OCI-LY3 (cell line): Measurements from ENCODE around the gene DPF3.

Experiments used
- H2AFZ ChIP-seq: fragments of 200-600, 300-600 bp; shearing (Covaris generic); 2 replicates; pipeline ENCODE4 v1.6.0; 2014; ENCODE audit warnings: antibody characterized with exemption, low read depth, low read length
- H3K27ac ChIP-seq: fragments of 200-600, 300-600 bp; sonication (generic); 2 replicates; pipeline ENCODE4 v1.5.1; 2014; ENCODE audit warnings: mild to moderate bottlenecking, low read length, moderate library complexity, mixed read lengths
- H3K27me3 ChIP-seq: fragments of 200-600, 300-600 bp; sonication (generic); 2 replicates; pipeline ENCODE4 v1.6.1; 2014; ENCODE audit warnings: low read depth, low read length, mixed read lengths
- H3K36me3 ChIP-seq: fragments of 200-600, 300-600 bp; sonication (generic); replicated peaks from 2 replicates; pipeline ENCODE3; 2014; ENCODE audit warnings: low read depth, low read length, mixed read lengths
- H3K4me1 ChIP-seq: fragments of 300-600, 200-600 bp; sonication (generic); 2 replicates; pipeline ENCODE4 v1.6.1; 2014; ENCODE audit warnings: low read length, mixed read lengths
- H3K4me2 ChIP-seq: fragments of 200-600, 300-600 bp; sonication (generic); 2 replicates; pipeline ENCODE4 v1.6.1; 2014; ENCODE audit warnings: low read length, mixed read lengths
- H3K4me3 ChIP-seq: fragments of 300-600, 200-600 bp; sonication (generic); 2 replicates; pipeline ENCODE4 v1.5.1; 2014; ENCODE audit warnings: antibody characterized with exemption, mild to moderate bottlenecking, low read length, moderate library complexity
- H3K79me2 ChIP-seq: fragments of 300-600, 200-600 bp; shearing (Covaris generic); 2 replicates; pipeline ENCODE4 v1.6.1; 2014; ENCODE audit warnings: mild to moderate bottlenecking, low read length, mixed read lengths
- H3K9ac ChIP-seq: fragments of 300-600, 200-600 bp; shearing (Covaris generic); 2 replicates; pipeline ENCODE4 v1.6.0; 2014; ENCODE audit warnings: mild to moderate bottlenecking, low read length, moderate library complexity
- H3K9me3 ChIP-seq: fragments of 200-600, 300-600 bp; shearing (Covaris generic); 2 replicates; pipeline ENCODE4 v1.6.1; 2014; ENCODE audit warnings: low read length, mixed read lengths; ENCODE audit not compliant: insufficient read depth
- H4K20me1 ChIP-seq: fragments of 200-600, 300-600 bp; sonication (generic); 2 replicates; pipeline ENCODE4 v1.6.1; 2016; ENCODE audit warnings: low read length, mixed read lengths; ENCODE audit not compliant: insufficient read depth
- CTCF ChIP-seq: fragments of 200-600, 300-600 bp; sonication (generic); IDR thresholded peaks from 2 replicates; pipeline ENCODE4 v1.5.1; 2014; ENCODE audit warnings: antibody characterized with exemption, low read length, low read depth
- EZH2phosphoT487 ChIP-seq: fragments of 200-600 bp; shearing (Covaris generic); IDR thresholded peaks from 2 replicates; pipeline ENCODE4 v1.6.1; 2018; ENCODE audit warnings: antibody characterized with exemption, mixed run types, low read depth

The DPF3 gene

GRCh38 chr14:72745546-72745945 is 148.4 kb downstream of the DPF3 start:
- Histone ChIP-seq H3K27me3 (no peaks in the 10 kb centered on the region), H3K4me2 (peak overlapping the region; percentile 49; the same call in 1 of the 2 replicates), H3K4me3 (no peak overlapping the region), H3K4me1 (peaks cover 27% of the 10 kb centered on the region), H3K9me3 (no peaks in the 10 kb centered on the region), H3K36me3 (peaks cover 9% of the 10 kb centered on the region), H3K79me2 (no peaks in the 10 kb centered on the region), H4K20me1 (no peaks in the 10 kb centered on the region), H3K9ac (peak overlapping the region; percentile 48; the same call in 1 of the 2 replicates), H2AFZ (no peak overlapping the region), H3K27ac (peak overlapping the region; percentile 81)
- no peak for TF ChIP-seq CTCF
- no peak for TF ChIP-seq EZH2phosphoT487

- H3K27ac ChIP-seq: no peak overlapping the region
- peaks cover 8% of the 10 kb centered on the region for H3K36me3 ChIP-seq
- no peaks in the 10 kb centered on the region for H4K20me1 ChIP-seq
- TF ChIP-seq EZH2phosphoT487 (no peak), CTCF (no peak)
- H3K4me2 ChIP-seq: no peak overlapping the region
- peaks cover 27% of the 10 kb centered on the region for H3K4me1 ChIP-seq
- H3K4me3 ChIP-seq: no peak overlapping the region
- no peak overlapping the region for H2AFZ ChIP-seq
- no peaks in the 10 kb centered on the region for H3K9me3 ChIP-seq
- no peak overlapping the region for H3K9ac ChIP-seq
- H3K27me3 ChIP-seq: no peaks in the 10 kb centered on the region
- H3K79me2 ChIP-seq: no peaks in the 10 kb centered on the region
Observed at GRCh38 chr14:72744416-72745120, 149.3 kb downstream of the DPF3 start.

GRCh38 chr14:72743626-72744025 is 150.3 kb downstream of the DPF3 start:
- Histone ChIP-seq H3K4me3 (no peak overlapping the region), H3K27me3 (no peaks in the 10 kb centered on the region), H3K9ac (no peak overlapping the region), H3K79me2 (no peaks in the 10 kb centered on the region), H4K20me1 (no peaks in the 10 kb centered on the region), H3K4me1 (peaks cover 27% of the 10 kb centered on the region), H3K9me3 (no peaks in the 10 kb centered on the region), H3K36me3 (peaks cover 5% of the 10 kb centered on the region), H3K4me2 (no peak overlapping the region), H3K27ac (no peak overlapping the region), H2AFZ (no peak overlapping the region)
- TF ChIP-seq CTCF: no peak
- TF ChIP-seq EZH2phosphoT487: no peak

GRCh38 chr14:72742838-72743195 is 151.1 kb downstream of the DPF3 start:
- Histone ChIP-seq H3K4me1 (peaks cover 25% of the 10 kb centered on the region), H2AFZ (no peak overlapping the region), H3K79me2 (no peaks in the 10 kb centered on the region), H3K36me3 (peaks cover 5% of the 10 kb centered on the region), H3K27ac (no peak overlapping the region), H3K9me3 (no peaks in the 10 kb centered on the region), H3K4me2 (no peak overlapping the region), H3K9ac (no peak overlapping the region), H4K20me1 (no peaks in the 10 kb centered on the region), H3K27me3 (no peaks in the 10 kb centered on the region), H3K4me3 (no peak overlapping the region)
- no peak for TF ChIP-seq CTCF
- TF ChIP-seq EZH2phosphoT487: no peak
